HEK293 (cell line): ENCODE measurements around the gene SH3BP5.

Experiments used
- CTCF ChIP-seq: fragments of 450-650 bp; formaldehyde crosslinking; IDR thresholded peaks from 2 replicates; pipeline ENCODE4 v1.5.1; 2016; ENCODE audit warnings: missing biosample characterization, missing genetic modification characterization
- YY1 ChIP-seq: fragments of 450-650 bp; formaldehyde crosslinking; IDR thresholded peaks from 2 replicates; pipeline ENCODE4 v1.5.1; 2018; ENCODE audit warnings: missing biosample characterization, missing genetic modification characterization
- ZNF138 ChIP-seq: fragments of 450-650 bp; formaldehyde crosslinking; IDR thresholded peaks from 2 replicates; pipeline ENCODE4 v1.5.1; 2016; ENCODE audit warnings: missing biosample characterization, missing genetic modification characterization, borderline replicate concordance
- ZNF174 ChIP-seq: fragments of 450-650 bp; formaldehyde crosslinking; IDR thresholded peaks from 2 replicates; pipeline ENCODE4 v1.5.0; 2017; ENCODE audit warnings: missing biosample characterization, mild to moderate bottlenecking, missing genetic modification characterization
- ZNF223 ChIP-seq: fragments of 450-650 bp; formaldehyde crosslinking; IDR thresholded peaks from 2 replicates; pipeline ENCODE4 v1.5.1; 2016; ENCODE audit warnings: missing biosample characterization, missing genetic modification characterization
- ZNF544 ChIP-seq: fragments of 450-650 bp; formaldehyde crosslinking; IDR thresholded peaks from 2 replicates; pipeline ENCODE4 v1.5.0; 2017; ENCODE audit warnings: missing biosample characterization, missing genetic modification characterization
- ZNF629 ChIP-seq: fragments of 450-650 bp; formaldehyde crosslinking; IDR thresholded peaks from 2 replicates; pipeline ENCODE4 v1.5.1; 2017; ENCODE audit warnings: missing biosample characterization, missing genetic modification characterization
- ZNF704 ChIP-seq: fragments of 450-650 bp; formaldehyde crosslinking; IDR thresholded peaks from 2 replicates; pipeline ENCODE4 v1.5.1; 2016; ENCODE audit warnings: missing biosample characterization, missing genetic modification characterization

- TF ChIP-seq ZNF704 (no peak), ZNF174 (tag by site-specific recombination) (no peak), ZNF223 (tag by site-specific recombination) (no peak), CTCF (no peak), YY1 (tag by site-specific recombination) (no peak), ZNF544 (tag by site-specific recombination) (no peak), ZNF138 (tag by site-specific recombination) (no peak), ZNF629 (tag by site-specific recombination) (no peak)
Observed at GRCh38 chr3:15264486-15264885, 67.9 kb downstream of the SH3BP5 start.
